GM19455 (cell line): ENCODE measurements around the gene POLG2.
A peak's percentile ranks its signal among the peaks of the same experiment; 100 is the strongest.
"Not testable (repeated sequence)": the region's sequence is repeated elsewhere in the genome, so short reads cannot be mapped to it uniquely, and the experiment has no call there.

Experiments
- ATAC-seq: cut with Tn5 transposase; IDR thresholded peaks from one replicate; pipeline ENCODE4 v1.9.1; 2021; ENCODE audit not compliant: unreplicated experiment

Gene POLG2

GRCh38 chr17:64506201-64506575 lies 9.3 kb upstream of the POLG2 start, which contains the start of gene DDX5:
Gene DDX5 (minus strand): TSS chr17:64506289. CDS start chr17:64506119, 170 bp downstream.
- peak; percentile 56 for ATAC-seq

DNA sequence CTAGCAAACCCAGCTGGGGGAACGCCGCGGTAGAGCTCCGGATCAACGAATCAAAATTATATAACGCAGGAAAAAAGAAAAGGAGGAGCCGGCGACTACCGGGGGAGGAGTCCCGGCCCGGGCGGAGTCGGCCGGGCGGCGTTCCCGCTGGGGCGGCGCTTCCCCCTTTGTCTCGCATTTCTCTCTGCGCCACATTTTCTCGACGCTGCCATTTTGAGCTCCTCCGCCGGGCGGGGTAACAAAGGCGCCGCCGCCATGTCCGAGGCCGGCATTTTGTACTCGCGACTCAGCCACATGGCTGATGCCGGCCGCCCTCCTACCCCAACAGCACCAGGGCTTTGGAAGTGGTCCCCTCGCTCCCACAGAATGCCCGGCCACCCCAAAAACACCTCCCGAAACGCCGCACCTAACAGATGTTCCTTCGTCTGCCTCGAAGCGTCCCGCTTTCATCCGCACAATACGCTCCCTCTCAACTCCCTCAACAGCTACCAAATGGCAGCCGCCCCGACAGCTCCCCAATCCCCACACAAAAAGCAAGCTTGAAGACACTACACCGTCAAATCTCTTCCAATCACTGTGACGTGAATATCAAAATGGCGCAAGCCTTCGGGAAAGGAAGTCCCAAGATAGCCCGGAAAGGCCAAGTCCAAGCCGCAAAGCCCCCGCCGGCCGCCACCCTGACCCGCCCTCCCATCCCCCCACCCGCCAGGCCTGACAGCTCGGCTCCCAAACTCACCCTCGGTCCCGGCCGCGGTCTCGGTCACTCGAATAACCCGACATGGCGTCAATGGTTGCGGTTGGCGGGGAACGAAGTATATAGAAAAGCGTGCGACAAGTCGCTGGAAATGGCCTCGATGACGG lies 8.7 kb upstream of the POLG2 start:
- no peak for ATAC-seq

GRCh38 chr17:64504769-64505339 lies 8.0 kb upstream of the POLG2 start:
- ATAC-seq: no peak

DNA sequence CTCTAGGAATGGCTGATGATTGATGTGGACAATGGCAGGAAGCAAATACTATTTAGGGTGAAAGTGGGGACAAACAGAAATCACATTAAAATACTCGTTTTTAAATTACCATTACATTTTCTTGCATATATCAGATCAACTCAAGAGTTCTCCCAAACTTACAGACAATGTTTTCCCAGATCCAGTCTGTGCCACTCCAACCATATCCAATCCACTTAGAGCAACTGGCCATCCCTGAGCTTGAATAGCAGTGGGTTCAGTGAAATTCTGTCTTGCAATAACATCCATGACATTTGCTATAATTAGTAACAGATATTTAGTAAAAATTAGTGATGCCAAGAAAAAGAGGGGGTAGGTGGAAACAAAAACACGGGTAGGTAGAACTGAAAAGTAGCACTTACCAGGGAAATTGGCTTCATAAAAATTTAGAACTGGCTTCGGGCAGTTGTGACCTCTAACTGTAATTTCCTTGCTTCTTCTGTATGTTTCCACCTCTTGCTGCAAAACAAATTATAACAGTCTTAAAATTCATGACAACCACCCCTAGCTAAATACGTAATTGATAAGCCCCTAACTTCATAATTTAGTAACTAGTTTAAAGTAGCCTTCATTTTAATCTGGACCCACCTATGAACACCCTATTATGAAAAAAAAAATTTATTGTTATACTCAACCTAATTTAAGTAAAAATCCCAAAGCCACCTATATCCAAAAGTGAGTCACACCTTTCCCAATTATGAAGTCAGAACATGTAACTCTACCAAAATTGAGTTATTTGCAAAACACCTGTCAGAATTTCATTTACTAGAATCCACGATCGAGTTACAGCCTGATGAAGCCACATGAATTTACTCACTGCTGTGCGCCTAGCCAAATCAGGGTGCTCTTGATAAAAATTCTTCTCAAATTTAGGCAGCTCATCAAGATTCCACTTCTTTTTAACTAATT lies 7.2 kb upstream of the POLG2 start:
- ATAC-seq: no peak

GRCh38 chr17:64503341-64503740 lies 6.5 kb upstream of the POLG2 start:
- ATAC-seq: no peak

- no peak for ATAC-seq
Measured at GRCh38 chr17:64502809-64503208, 6.0 kb upstream of the POLG2 start.

- ATAC-seq: no peak
Measured at GRCh38 chr17:64502021-64502420, 5.2 kb upstream of the POLG2 start.

- ATAC-seq: no peak
Measured at GRCh38 chr17:64500862-64501765, 4.3 kb upstream of the POLG2 start.

- ATAC-seq: no peak
Measured at GRCh38 chr17:64500487-64500859, 3.6 kb upstream of the POLG2 start.

DNA sequence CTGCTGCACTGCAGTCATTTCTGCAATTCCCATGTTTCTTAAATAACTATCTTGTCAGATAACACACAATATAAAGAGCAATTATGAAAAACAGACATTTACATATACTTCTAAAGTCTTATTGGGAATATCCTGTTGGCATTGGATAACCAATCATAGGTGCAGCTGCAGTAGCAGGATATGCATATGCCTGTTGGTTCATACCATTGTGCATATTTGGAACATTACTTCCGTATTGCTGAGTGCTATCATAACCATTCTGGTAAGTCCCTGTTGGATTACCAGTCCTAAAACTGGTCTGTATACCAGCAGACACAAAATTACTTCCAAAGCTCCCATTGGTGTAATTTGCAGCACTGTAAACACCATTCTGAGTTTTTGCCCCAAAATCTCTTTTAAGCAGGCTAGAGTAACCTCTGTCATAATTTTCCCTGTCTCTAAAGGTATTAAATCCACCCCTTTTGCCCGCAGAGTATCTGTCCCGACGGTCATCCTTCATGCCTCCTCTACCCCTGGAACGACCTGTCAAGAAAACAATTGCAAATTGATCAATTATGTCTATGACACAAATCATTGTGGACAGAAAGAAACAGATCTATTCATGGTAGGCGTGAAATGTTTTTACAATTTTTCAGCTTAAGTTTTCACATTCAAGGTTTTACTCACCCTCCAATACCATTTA lies 3.1 kb upstream of the POLG2 start:
- ATAC-seq: no peak

GRCh38 chr17:64498308-64499203 lies 1.7 kb upstream of the POLG2 start:
- ATAC-seq: no peak

GRCh38 chr17:64497565-64498035 lies 746 bp upstream of the POLG2 start:
- ATAC-seq: no peak

- no peak for ATAC-seq
Measured at GRCh38 chr17:64496348-64496785, 487 bp downstream of the POLG2 start.

DNA sequence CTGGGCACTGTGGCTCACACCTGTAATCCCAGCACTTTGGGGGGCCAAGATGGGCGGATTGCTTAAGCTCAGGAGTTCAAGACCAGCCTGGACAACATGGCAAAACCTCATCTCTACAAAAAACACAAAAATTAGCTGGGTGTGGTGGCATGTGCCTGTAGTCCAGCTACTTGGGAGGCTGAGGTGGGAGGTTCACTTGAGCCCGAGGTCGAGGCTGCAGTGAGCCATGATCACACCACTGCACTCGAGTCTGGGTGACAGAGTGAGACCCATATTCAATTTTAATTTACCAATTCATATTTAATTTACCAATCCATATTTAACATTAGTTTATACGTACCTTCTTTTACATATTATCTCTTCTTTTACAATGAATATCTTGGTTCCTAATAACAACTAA lies 1.6 kb downstream of the POLG2 start:
- not testable (repeated sequence) for ATAC-seq

DNA sequence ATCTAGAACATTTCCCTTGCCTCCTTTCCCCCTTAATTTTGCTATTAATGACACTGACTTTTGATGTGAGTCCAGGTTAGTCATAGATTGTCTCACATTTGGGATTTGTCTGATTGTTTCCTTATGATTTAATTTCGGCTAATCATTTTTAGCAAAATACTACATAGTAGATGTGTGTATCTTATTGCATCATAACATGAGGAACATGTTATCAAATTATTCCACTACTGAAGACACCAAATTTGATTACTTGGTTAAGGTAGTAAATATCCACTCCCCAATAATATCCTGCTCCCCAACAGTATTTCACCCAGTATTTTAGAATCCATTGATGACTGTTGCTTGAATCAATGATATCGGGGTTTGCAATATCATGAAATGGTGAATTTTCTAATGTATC lies 2.7 kb downstream of the POLG2 start:
- no peak for ATAC-seq

DNA sequence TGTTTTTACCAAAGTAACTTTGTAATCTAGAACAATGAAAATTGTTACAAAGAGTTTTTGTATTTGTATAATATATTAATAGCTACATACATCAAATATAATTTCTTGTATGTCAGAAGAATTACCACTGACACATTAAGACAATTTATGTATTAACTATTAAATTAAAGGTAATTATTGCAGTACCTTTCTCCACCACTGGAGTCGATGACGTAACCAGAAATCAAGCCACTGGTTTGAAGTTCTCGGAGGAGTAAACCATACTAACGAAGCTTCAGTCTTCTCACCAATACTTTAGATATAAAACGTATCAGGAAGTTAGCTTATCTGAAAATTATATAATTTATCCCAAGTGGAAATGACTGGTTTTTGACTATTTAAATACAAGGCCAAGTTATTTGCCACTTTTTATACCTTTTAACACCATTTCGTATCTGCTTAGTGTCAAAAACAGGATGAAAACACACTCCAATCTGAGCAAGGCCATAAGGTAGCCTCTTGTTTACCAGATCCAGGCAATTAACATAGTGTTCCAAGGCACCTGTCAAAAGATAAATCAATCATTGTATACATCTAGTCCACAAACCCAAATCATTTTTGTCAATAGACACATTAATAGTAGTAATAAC lies 4.3 kb downstream of the POLG2 start:
- ATAC-seq: no peak

GRCh38 chr17:64491994-64492393 lies 4.9 kb downstream of the POLG2 start:
- ATAC-seq: no peak
